Mesenteric fat pad (tissue), 1 donor: ENCODE data around the gene PRKAR1B. TPM values are rescaled to one million over a fixed set of nuclear protein-coding genes. Genes with fewer than 3 reads are reported as not detected.
"Not testable (repeated sequence)": the region's sequence is repeated elsewhere in the genome, so short reads cannot be mapped to it uniquely, and the experiment has no call there.

Source experiments
- DNase-seq: peaks from one replicate; pipeline ENCODE4 v3.0.0-alpha.2; 2020; ENCODE audit warnings: low spot score
- total RNA-seq: library from RNA; stranded (reverse); fragmentation: NEBNext Ultra II Directional; extraction: Animal tissue kit (Norgen Biotek cat#: 25700); gene quantifications from one replicate; pipeline ENCODE4 v1.2.1, GENCODE V29; 2021
- donor health status: DM: yes; HTN: yes; CAD: no.

PRKAR1B gene
- total RNA-seq, 1 donor from 2014 or later: 11.7 TPM

DNA sequence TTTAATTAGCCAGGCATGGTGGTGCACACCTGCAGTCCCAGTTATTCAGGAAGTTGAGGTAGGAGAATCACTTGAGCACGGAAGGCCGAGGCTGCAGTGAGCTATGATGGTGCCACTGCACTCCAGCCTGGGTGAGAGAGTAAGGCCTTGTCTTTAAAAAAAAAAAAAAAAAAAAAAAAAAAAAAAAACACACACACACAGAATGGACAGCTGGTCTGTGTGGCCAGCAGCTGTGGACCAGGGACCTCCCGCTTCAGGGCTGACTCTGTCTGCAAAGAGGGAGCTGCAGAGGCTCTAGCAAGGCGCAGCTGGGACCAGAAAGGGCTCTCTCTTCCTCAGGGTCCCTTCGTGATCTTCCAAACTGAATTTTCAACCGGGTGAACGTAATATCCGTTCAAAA lies 54.2 kb downstream of the PRKAR1B start:
- DNase-seq: no peak

DNA sequence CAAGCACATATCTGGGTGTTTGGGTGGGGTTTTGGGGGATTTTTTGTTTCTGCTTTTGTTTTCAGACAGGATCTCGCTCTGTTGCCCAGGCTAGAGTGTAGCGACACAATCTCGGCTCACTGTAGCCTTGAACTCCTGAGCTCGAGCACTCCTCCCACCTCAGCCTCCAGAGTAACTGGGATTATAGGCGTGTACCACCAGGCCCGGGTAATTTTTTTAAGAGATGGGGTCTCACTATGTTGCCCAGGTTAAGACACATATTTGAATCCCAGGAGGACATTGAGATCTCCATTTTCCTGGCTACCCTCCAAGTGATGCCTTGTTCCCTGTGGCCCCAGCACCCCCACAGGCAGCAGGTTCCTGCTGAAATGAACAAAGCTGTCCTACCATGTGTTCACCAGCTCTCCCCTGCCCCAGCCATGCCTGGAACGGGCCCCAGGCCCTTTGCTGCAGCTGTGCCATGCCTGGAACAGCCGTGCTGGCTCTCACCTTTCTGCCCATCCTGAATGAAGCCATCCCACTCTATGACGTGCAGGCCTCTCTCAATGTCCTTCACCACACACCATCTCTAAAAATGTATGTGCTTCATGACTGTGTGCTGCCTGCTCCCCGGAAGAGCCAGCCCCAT lies 55.6 kb downstream of the PRKAR1B start:
- DNase-seq: no peak

DNA sequence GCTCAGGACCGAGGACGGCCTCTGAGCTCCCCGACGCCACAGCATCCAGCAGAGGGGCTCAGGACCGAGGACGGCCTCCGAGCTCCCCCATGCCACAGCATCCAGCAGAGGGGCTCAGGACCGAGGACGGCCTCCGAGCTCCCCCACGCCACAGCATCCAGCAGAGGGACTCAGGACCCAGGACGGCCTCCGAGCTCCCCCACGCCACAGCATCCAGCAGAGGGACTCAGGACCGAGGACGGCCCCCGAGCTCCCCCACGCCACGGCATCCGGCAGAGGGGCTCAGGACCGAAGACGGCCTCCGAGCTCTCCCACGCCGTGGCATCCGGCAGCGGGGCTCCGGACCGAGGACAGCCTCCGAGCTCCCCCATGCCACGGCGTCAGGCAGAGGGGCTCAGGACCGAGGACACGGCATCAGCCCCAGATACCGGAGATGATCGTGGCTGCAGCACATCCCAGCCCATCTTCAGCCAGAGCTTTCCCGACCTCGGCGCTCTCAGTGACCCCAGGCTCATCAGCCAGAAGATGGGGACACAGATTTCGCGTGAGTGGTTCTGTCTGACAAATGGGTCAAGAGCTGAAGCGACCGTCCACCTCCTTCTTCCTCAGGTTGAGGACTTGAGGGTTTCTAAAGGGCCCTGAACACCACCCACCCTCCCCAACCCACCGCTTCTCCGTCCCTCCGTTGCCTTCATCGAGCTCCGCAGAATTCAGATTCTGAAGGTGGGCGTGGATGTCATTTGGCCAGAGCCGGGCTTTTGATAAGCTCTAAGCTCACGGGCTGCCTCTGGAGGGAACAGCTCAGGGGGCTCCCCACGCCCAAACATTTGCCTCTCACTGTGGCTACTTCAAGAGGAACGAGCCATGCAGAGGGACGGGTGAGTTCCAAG lies 56.3 kb downstream of the PRKAR1B start:
- no peak for DNase-seq

DNA sequence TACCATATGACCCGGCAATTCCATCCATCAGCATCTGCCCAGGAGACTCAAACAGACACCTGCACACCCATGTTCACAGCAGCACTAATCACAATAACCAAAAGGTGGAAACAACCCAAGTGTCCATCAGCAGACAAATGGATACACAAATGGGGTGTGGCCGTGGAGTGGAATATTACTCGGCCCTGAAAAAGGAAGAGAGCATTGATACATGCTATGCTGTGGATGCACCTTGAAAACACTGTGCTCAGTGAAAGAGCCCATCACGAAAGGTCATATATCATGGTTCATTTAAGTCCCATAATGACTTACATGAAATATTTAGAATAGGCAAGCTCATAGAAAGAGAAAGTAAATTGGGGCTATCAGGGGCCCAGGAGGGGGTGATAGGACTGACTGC lies 58.1 kb downstream of the PRKAR1B start:
- no peak for DNase-seq

DNA sequence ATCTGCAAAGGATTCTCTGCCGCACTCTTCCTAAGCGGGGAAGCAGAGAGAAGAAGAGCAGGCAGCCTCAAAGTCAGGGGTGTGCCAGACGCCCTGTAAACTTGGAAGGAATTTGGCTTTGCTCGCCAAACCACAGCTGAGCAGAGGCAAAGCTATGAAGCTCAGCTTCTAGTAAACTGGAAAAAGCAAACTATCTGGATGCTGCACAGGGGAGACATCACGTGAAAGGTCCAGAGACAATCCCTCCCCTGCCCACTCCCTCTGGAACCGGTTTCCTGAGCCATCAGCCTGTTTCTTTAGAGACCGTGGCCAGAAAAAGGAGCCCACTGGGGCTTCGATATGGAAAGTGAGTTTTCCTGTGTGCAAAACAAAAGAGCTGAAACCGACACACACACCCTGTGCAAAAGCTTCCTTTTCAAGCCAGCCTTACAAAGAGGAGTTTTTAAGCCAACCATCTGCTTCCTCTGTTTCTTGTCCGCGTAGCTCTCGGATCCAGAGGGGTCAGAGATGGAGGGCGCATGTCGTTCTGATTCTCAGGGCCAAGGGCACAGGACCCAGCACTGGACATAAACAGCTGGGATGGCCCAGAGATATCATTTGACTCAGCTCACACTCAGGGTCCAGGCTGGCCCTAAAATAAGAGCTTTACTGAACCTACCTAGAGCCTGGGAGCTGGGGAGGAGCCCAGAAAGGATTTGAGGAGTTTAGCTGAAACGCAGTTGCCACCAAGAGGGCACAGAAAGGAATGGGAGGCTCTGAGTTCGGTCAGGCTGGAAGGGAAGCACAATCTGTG lies 58.7 kb downstream of the PRKAR1B start:
- DNase-seq: no peak

DNA sequence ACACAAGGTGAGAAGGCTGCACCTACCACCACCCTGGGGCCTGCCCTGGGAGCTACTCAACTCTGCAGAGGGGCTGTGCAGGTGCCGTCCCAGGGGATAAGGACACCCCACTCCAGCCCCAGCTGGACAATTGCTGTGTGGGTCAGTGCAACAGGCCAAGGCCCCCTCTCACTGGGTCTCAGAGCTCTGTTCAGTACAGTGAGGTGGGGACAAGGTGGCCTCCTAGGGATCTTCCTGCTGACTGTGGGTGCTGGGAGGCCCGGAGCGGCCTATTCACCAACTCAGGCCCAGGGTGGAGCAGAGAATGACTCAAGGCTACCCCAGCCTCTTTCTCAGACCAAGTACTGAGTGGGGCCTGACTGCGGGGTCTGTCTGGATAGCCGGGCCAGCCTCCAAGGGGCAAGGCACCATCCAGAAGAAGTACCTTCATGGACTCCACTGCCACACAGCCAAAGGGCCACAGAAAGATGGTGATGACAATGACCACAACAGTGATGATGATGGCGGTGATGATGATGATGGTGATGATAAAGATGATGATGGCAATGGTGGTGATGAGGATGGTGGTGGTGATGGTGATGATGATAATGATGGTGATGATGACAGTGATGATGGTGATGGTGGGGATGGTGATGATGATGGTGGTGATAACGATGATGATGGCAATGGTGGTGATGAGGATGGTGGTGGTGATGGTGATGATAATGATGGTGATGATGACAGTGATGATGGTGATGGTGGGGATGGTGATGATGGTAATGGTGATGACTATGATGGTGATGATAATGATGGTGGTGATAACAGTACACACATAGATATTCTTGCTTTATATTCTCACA lies 60.4 kb downstream of the PRKAR1B start:
- DNase-seq: no peak

DNA sequence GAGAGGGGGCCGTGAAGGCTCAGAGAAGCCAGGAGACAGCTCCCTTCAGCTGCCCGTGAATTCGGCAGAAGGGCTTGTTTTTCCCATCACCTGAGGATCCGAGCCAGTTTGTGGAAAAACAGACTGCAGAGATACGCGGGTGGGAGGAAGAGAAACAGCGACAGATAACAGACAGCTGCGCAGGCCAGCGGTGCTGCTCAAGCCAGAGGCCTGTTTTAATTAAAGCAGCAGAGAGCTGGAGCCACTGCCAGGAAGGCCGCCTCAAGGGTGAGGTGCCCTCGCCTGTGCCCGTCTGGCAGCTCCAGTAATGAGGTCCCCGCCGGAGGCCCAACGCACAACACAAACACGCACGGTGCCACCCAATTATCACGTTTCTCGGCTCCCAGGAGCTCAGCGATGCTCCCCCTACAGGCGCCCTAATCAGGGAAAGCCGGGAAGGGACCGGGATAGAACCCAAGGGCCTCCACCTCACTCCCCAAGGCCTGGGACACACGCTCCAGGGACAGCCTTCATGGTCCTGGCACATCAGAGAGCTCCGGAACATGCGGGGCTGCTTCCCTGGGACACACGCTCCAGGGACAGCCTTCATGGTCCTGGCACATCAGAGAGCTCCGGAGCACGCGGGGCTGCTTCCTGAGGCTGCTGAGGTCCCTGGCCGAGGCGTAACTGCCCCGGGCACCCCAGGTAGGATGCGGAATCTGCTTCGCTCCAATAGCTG lies 61.2 kb downstream of the PRKAR1B start:
- DNase-seq: no peak

DNA sequence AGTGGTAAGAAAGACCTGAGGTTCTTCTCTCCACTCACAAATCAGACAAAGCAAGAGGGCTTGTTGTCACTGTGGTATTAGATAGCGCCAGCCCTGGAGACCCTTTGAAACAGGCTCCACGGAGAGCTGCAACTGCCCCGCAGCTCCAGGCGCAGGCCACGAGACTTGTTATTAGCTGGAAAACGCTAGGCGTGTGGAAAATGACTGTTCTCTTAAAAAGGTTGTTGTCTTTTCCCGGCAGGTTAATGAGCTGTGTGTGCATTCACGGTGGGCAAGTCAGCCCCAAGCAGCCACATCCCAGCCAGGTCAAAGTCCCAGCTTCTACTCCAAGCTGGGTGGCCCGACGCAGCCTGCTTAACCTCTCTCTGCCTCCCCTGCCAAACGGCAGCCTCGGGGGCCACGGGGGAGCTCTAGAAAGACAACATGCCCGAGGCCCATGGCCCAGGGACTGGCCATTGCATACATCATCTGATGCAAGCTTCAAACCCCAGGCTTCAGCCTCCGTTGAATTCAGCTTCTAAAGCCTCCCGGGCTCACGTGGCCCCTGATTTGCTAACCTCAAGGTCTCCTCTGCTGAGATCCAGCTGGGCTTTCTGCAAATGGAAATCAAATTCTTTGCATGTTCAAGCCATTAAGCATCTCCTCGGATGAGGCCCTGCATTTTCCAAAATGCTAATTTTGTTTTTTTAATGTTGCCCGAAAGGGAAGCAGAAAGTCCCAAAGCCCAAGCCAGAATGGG lies 61.9 kb downstream of the PRKAR1B start:
- no peak for DNase-seq

DNA sequence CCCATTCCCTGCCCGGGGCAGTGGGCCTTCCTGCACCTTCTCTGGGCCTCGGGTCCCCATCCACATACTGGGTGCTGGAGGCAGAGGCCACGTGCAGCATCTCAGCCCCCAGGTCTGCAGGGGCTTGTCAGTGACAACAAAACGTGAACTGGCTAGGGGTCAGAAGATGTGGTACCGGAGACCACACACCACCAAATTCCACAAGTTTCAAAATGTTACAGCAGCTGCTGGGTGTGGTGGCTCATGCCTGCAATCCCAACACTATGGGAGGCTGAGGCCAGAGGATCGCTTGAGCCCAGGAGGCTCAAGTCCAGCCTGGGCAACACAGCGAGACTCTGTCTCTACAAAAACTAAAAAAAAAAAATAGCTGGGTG lies 62.7 kb downstream of the PRKAR1B start:
- DNase-seq: no peak

DNA sequence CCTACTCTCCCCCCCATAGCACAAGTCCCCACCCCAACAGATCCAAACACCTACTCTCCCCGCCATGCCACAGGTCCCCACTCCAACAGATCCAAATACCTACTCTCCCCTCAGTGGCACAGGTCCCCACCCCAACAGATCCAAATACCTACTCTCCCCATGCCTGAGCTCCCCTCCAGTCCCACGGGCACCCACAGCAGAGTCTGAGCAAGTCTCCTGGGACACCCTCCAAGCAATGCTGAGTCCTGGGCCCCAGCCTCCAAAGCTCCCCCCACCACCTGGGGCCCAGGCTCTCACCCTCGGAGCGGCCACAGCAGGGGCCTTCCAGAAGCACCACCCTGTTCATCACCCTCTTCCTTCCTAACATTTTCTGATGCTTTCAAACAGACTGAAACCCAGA lies 64.5 kb downstream of the PRKAR1B start:
- DNase-seq: no peak

DNA sequence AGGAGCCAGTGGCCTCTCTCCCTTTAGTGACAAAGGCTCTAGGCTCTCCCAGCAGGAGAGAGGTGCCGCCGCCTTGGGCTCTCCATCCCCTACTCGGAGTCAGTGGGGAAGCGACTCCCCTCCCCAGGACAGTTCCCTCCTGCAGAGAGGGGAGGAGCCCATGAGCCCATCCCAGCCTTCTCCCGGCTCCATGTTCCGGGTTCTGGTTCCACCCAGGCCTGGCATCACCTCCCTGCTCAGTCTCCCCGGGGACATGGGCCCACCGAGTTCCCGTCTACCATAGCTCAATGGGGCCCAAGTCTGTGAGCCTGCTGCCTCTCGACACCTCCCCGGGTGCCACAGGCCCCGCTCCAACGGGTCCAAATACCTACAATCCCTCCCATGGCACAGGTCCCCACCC lies 67.1 kb downstream of the PRKAR1B start:
- DNase-seq: no peak

DNA sequence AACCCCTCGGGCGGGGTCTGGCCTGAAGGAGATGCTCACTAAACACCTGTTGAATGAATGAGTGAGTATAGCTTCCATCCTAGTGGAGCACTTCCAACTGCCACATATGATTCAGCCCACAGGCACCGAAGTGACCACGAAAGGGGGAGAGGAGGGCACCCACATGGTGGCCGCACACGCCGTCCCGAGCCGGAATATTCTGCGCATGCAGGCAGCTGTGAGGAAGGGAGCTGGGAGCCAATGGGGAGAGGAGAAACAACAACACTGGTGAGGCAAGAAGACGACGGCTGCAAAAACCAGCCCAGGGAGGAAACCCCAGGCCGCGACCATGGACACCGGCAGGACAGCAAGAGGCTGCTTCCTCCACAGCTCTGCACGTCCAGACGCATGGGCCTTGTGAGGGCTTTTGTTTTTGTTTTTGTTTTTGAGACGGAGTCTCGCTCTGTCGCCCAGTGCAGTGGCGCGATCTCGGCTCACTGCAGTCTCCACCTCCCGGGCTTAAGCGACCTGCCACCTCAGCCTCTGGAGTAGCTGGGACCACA lies 67.7 kb downstream of the PRKAR1B start:
- DNase-seq: no peak

DNA sequence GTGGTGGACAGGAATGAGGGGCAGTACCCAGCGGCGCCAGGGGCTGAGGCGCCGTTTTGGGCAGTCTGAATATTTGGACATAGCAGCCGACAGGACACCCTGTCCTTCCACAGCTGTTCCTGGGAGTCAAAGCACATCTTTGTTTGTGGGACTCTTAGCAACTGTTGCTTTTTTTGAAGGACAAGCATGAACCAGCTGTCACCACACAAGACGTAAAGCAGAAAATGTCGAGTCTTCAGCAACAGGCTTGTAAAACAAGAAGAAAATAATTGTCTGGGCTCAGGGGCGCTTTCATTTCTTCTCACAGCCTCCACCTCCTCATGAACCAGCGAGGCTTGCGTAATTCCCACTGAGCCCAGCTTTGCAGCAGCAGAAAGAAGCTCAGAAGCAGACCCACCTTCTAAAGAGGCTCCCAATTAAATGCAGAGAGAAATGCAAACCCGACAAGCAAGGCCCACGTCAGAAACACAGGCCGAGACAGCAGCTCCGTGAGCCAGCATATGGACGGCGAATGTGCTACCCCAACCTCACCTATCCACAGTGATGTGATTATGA lies 69.4 kb downstream of the PRKAR1B start:
- no peak for DNase-seq

DNA sequence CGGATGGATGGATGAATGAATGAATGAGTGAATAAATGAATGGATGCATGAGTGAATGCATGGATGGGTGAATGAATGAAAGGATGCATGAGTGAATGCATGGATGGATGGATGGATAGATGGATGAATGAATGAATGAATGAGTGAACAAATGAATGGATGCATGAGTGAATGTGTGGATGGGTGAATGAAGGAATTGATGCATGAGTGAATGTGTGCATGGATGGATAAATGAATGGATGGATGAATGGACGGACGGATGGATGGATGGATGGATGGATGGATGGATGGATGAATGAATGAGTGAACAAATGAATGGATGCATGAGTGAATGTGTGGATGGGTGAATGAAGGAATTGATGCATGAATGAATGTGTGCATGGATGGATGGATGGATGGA lies 70.1 kb downstream of the PRKAR1B start:
- not testable (repeated sequence) for DNase-seq

DNA sequence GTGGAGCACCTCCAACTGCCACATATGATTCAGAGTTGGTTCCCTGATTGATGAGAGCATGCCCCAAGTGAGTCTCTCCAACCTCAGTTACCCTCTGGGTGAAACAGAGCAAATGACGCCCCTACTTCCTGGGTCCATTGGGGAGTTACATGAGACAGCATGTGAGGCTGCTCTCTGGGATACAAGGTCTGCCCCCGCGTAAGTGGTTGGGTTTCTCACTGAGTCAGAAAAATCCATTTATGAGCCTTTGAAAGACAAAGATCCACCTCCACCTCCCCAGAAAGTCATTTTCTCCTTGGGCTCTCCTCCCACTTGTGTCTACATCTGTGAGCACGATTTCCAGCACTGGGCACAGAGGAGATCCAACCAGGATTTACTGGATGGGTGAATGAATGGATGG lies 71.3 kb downstream of the PRKAR1B start:
- DNase-seq: no peak

DNA sequence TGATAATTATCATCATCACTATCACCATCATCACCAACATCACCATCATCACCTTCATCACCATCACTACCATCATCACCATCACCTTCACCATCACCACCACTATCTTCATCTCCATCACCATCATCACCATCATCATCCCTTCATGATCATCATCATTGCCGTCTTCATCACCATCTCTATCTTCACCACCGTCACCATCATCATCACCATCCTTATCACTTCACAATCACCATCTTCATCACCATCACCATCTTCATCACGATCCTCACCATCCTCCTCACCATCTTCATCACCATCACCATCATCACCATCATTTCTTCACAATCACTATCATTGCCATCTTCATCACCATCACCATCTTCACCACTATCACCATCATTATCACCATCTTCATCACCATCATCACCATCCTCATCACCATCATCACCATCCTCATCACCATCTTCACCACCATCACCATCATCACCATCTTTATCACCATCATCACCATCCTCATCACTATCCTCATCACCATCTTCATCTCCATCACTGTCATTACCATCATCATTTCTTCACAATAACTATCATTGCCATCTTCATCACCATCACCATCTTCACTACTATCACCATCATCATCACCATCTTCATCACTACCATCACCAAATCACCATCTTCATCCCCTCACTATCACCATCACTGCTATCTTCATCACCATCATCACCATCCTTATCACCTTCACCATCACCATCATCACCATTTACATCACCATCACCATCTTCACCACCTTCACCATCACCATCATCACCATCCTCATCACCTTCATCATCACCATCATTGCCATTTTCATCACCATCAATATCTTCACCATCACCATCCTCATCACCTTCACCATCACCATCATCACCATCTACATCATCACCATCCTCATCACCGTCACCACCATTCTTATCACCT lies 73.0 kb downstream of the PRKAR1B start:
- DNase-seq: no peak

DNA sequence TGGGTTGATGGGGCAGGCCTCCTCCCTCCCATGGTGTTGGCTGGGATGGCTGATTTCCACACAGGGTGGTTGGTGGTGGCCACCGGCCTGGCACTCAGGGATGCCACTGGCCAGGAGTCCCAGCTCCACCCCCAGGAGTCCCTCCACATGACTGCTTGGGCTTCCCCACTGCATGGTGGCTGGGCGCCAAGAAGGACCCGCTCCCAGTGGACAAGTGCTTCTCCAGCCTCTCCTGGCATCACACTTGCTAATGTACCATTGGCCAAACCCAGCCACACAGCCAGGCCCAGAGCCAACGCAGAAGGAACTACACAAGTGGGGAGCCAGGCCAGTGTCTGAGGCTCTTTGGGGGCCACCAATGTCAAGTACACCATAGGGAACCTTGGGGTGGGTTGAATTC lies 74.2 kb downstream of the PRKAR1B start:
- no peak for DNase-seq

DNA sequence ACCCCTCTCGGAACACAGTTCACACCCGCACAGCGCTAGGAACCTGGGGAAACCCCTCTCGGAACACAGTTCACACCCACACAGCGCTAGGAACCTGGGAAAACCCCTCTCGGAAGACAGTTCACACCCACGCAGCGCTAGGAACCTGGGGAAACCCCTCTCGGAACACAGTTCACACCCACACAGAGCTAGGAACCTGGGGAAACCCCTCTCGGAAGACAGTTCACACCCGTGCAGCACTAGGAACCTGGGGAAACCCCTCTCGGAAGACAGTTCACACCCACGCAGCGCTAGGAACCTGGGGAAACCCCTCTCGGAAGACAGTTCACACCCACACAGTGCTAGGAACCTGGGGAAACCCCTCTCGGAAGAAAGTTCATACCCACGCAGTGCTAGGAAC lies 74.9 kb downstream of the PRKAR1B start:
- DNase-seq: not testable (repeated sequence)
